T-cell (primary cell): Measurements from ENCODE around the gene GPR137. TPM values are rescaled to one million over a fixed set of nuclear protein-coding genes. Genes with fewer than 3 reads are reported as not detected.

Experiments
- ATAC-seq, 4 experiments: fragments of 200-7000 bp in 3 of 4; fragments of 150-1000 bp in 1 of 4; cut with Tn5 transposase; replicated peaks in 1 of 4; 1 replicate in 3 of 4; 2 replicates in 1 of 4; pipeline ENCODE4 v1.10.0; 2021; ENCODE audit warnings: moderate library complexity in 3 of 4, mild to moderate bottlenecking in 2 of 4, moderate number of reproducible peaks in 1 of 4
- CTCF ChIA-PET, 2 donors: fragments of 300-600 bp; sonication (Branson Sonifier 250); formaldehyde crosslinking; loops; one replicate each; lab custom pipeline; 2022; ENCODE audit warnings: antibody characterized with exemption in 2 of 2; lab: Charles Lee
- POLR2A ChIA-PET, 2 donors: fragments of 300-600 bp; sonication (Branson Sonifier 250); formaldehyde crosslinking; loops; one replicate each; lab custom pipeline; 2022; ENCODE audit warnings: antibody characterized with exemption in 2 of 2; lab: Charles Lee
- DNase-seq, 35 experiments: peaks; one replicate each; pipeline versions ENCODE4 v3.0.0 to v3.0.0-alpha.2; 2013 to 2023
- H3K27ac ChIP-seq: one replicate; pipeline ENCODE4 v1.5.1; 2013; ENCODE audit warnings: low read length
- H3K27me3 ChIP-seq, 2 experiments: replicated peaks in 1 of 2; 1 replicate in 1 of 2; 2 replicates in 1 of 2; pipeline versions ENCODE4 v1.6.1 to v1.7.0; 2013; ENCODE audit warnings: low read length in 1 of 2, mixed read lengths in 1 of 2; ENCODE audit not compliant: control insufficient read depth in 2 of 2, insufficient read depth in 2 of 2; ENCODE audit errors: extremely low read depth in 1 of 2
- H3K36me3 ChIP-seq, 2 donors: 1 replicate in 1 of 2; 2 replicates in 1 of 2; pipeline versions ENCODE4 v1.6.1 to v1.7.0; 2013; ENCODE audit warnings: low read length in 1 of 2; ENCODE audit not compliant: control insufficient read depth in 2 of 2, insufficient read depth in 1 of 2; ENCODE audit errors: extremely low read depth in 1 of 2
- H3K4me1 ChIP-seq, 2 experiments: 1 replicate in 1 of 2; 2 replicates in 1 of 2; pipeline versions ENCODE4 v1.6.1 to v1.7.0; 2013; ENCODE audit warnings: low read length in 2 of 2, mixed read lengths in 1 of 2; ENCODE audit not compliant: insufficient read depth in 2 of 2, control insufficient read depth in 1 of 2; ENCODE audit errors: extremely low read depth in 1 of 2
- H3K4me3 ChIP-seq, 2 donors: 1 replicate in 1 of 2; 2 replicates in 1 of 2; pipeline versions ENCODE4 v1.5.1 to v1.7.0; 2013; ENCODE audit warnings: mild to moderate bottlenecking in 2 of 2, low read length in 1 of 2, moderate library complexity in 1 of 2; ENCODE audit not compliant: control insufficient read depth in 1 of 2; ENCODE audit errors: extremely low read depth in 1 of 2
- H3K9me3 ChIP-seq: 2 replicates; pipeline ENCODE4 v1.7.0; 2013
- H3K27ac Mint-ChIP-seq, 2 donors: one replicate each; pipeline ENCODE4 v1.8.0; 2020 to 2021; ENCODE audit warnings: mild to moderate bottlenecking in 2 of 2, mixed read lengths in 2 of 2
- H3K27me3 Mint-ChIP-seq, 2 donors: one replicate each; pipeline ENCODE4 v1.8.0; 2021 to 2022; ENCODE audit warnings: mixed read lengths in 2 of 2
- H3K36me3 Mint-ChIP-seq: one replicate; pipeline ENCODE4 v1.8.0; 2021; ENCODE audit warnings: mixed read lengths
- H3K4me1 Mint-ChIP-seq, 3 donors: one replicate each; pipeline ENCODE4 v1.8.0; 2020 to 2022; ENCODE audit warnings: mixed read lengths in 3 of 3, mild to moderate bottlenecking in 1 of 3
- H3K4me3 Mint-ChIP-seq, 3 donors: one replicate each; pipeline ENCODE4 v1.8.0; 2020 to 2022; ENCODE audit warnings: mild to moderate bottlenecking in 3 of 3, mixed read lengths in 3 of 3, moderate library complexity in 3 of 3
- H3K9me3 Mint-ChIP-seq, 3 donors: one replicate each; pipeline ENCODE4 v1.8.0; 2020 to 2022; ENCODE audit warnings: mixed read lengths in 3 of 3
- WGBS: methylation state at CpG from one replicate; pipeline ENCODE4 v1.1.5; 2013; ENCODE audit warnings: missing lambda C conversion rate; ENCODE audit not compliant: insufficient coverage; 5-methylcytosine and 5-hydroxymethylcytosine counted together
- total RNA-seq, 35 experiments: library from RNA in 6 of 35; stranded (reverse) in 6 of 35; fragments of 120-200 nt in 1 of 35; gene quantifications; one replicate each; pipeline versions ENCODE4 v1.2.1 to v1.2.4 and lab custom pipeline; 2013 to 2026

Gene GPR137
- total RNA-seq, 5 donors from 2014 or later (not counting 1 experiment from before 2014, with no cell fraction given): 31.0 to 39.8 (median 34.2) TPM

DNA sequence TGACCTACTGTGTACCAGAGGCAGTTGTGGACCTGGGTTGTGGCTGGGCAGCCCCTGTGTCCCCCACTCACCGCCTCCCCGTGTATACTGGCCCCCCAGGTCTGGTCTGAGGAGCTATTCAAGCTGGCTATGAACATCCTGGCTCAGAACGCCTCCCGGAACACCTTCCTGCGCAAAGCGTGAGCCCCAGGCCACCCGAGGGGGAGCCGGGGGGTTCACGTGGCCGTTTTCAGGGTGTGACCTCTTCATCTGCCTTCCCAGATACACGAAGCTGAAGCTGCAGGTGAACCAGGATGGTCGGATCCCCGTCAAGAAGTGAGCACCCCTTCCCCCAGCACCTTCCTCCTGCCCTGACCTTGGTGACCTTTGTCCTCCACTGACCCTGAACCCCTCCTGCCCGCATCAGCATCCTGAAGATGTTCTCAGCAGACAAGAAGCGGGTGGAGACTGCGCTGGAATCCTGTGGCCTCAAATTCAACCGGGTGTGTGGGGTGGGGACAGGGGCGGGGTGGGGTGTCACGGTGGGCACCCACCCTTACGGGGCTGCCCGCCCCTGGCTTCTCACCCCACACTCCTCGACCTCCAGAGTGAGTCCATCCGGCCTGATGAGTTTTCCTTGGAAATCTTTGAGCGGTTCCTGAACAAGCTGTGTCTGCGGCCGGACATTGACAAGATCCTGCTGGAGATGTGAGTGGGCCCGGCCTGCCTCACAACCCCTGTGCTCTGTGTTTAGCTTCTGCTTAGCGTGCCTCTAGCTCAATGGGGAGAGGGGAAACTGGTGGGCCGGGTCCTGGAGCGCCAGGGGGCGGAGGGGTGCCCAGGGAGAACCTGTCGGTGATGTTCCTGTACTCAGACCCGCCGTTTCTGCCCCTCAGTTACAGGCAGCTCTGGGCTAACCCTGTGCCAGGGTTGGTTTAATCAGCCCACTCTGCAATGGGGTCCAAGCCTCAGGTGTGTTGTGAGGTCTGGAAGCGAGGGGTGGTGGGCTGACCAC lies 30.2 kb upstream of the GPR137 start:
- H3K27me3 Mint-ChIP-seq: no peaks in the 10 kb centered on the region
- peaks cover 5 to 31% of the 10 kb centered on the region in 2 experiments for H3K4me1 ChIP-seq
- ATAC-seq (no peak), DNase-seq (no peak)
- peaks cover 0 to 16% of the 10 kb centered on the region in 2 experiments for H3K27me3 ChIP-seq
- no peak overlapping the region for H3K4me3 ChIP-seq
- peaks cover 12% of the 10 kb centered on the region for H3K36me3 Mint-ChIP-seq
- H3K4me3 Mint-ChIP-seq: no peak overlapping the region
- H3K27ac Mint-ChIP-seq: no peak overlapping the region
- ChIA-PET POLR2A (no interaction called here), CTCF (interaction anchor here in 1 of 2 donors (0.5 kb wide), 1 partner anchor 276 kb away, joined by 4 read pairs; no protein-coding TSS in a partner anchor)
- peaks cover 6 to 7% of the 10 kb centered on the region in 2 donors for H3K36me3 ChIP-seq
- WGBS: 96% methylated on average over 16 of the region's 35 CpGs
- no peaks in the 10 kb centered on the region for H3K9me3 Mint-ChIP-seq
- no peaks in the 10 kb centered on the region for H3K9me3 ChIP-seq
- peaks cover 7 to 19% (median 12%) of the 10 kb centered on the region in 3 donors for H3K4me1 Mint-ChIP-seq
- H3K27ac ChIP-seq: no peak overlapping the region

- peaks cover 6 to 7% of the 10 kb centered on the region in 2 donors for H3K36me3 ChIP-seq
- ChIA-PET CTCF (interaction anchor here in 1 of 2 donors (0.5 kb wide), 1 partner anchor 277 kb away, joined by 4 read pairs; no protein-coding TSS in a partner anchor), POLR2A (no interaction called here)
- Mint-ChIP-seq H3K4me3 (no peak overlapping the region), H3K9me3 (no peaks in the 10 kb centered on the region), H3K27ac (no peak overlapping the region), H3K27me3 (no peaks in the 10 kb centered on the region), H3K4me1 (peaks cover 7 to 14% (median 9%) of the 10 kb centered on the region in 3 donors), H3K36me3 (peaks cover 12% of the 10 kb centered on the region)
- H3K27me3 ChIP-seq: peaks cover 0 to 9% of the 10 kb centered on the region in 2 experiments
- no peaks in the 10 kb centered on the region for H3K9me3 ChIP-seq
- DNase-seq: no peak
- no peak overlapping the region for H3K4me3 ChIP-seq
- WGBS: 98% methylated on average over 10 of the region's 15 CpGs
- H3K27ac ChIP-seq: no peak overlapping the region
- ATAC-seq: no peak
- H3K4me1 ChIP-seq: peaks cover 2 to 23% of the 10 kb centered on the region in 2 experiments
These were observed 29.3 kb upstream of the GPR137 start for GRCh38 chr11:64256300-64256699.

GRCh38 chr11:64258356-64258755 lies 27.3 kb upstream of the GPR137 start:
- POLR2A ChIA-PET: interaction anchor here in 1 of 2 donors (0.5 to 0.6 kb wide), 2 partner anchors 13 to 1585 kb away, joined by 3 to 4 read pairs; no protein-coding TSS in a partner anchor
- H3K9me3 Mint-ChIP-seq: no peaks in the 10 kb centered on the region
- CTCF ChIA-PET: interaction anchor here in 1 of 2 donors (0.7 kb wide), 1 partner anchor 10 kb away, joined by 3 read pairs; no protein-coding TSS in a partner anchor
- H3K4me1 Mint-ChIP-seq: peaks cover 0 to 9% (median under 1%) of the 10 kb centered on the region in 3 donors
- H3K4me3 Mint-ChIP-seq: no peak overlapping the region
- Histone ChIP-seq H3K4me3 (no peak overlapping the region), H3K4me1 (peaks cover 0 to 7% of the 10 kb centered on the region in 2 experiments), H3K9me3 (no peaks in the 10 kb centered on the region), H3K27ac (no peak overlapping the region), H3K27me3 (no peaks in the 10 kb centered on the region), H3K36me3 (peaks cover 6 to 7% of the 10 kb centered on the region in 2 donors)
- DNase-seq: no peak
- no peak for ATAC-seq
- peaks cover 14% of the 10 kb centered on the region for H3K36me3 Mint-ChIP-seq
- WGBS: 94% methylated on average over 24 of the region's 24 CpGs
- H3K27me3 Mint-ChIP-seq: no peaks in the 10 kb centered on the region
- no peak overlapping the region for H3K27ac Mint-ChIP-seq

DNA sequence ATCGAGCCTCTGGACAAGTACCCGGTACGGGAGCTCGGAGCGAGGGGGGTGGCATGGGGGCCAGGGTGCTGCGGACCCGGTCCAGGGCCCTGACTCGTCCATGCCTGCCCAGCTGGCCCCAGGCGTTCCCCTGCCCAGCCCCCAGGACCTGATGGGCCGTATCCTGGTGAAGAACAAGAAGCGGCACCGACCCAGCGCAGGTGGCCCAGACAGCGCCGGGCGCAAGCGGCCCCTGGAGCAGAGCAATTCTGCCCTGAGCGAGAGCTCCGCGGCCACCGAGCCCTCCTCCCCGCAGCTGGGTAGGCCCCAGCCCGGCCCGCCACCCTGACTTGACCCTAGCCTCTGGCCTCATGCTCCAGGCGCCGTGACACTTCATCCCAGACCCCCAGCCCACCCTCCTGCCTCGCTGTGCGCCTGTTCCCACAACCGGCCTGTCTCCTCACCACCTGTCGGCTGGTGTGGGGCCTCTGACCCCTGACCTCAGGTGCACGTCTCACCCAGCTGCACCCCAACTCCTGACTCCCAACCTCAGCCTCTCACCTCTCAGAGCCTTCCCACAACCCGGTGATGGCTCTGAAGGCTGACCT lies 26.6 kb upstream of the GPR137 start:
- H3K27me3 Mint-ChIP-seq: no peaks in the 10 kb centered on the region
- Histone ChIP-seq H3K36me3 (peaks cover 6 to 7% of the 10 kb centered on the region in 2 donors), H3K9me3 (no peaks in the 10 kb centered on the region), H3K4me1 (peaks cover 0 to 7% of the 10 kb centered on the region in 2 experiments), H3K4me3 (no peak overlapping the region), H3K27ac (no peak overlapping the region), H3K27me3 (no peaks in the 10 kb centered on the region)
- H3K27ac Mint-ChIP-seq: no peak overlapping the region
- POLR2A ChIA-PET: interaction anchor here in 1 of 2 donors (0.5 kb wide), 1 partner anchor 14 kb away, joined by 3 read pairs; no protein-coding TSS in a partner anchor
- ATAC-seq (no peak), DNase-seq (no peak)
- CTCF ChIA-PET: interaction anchor here in 1 of 2 donors (0.5 kb wide), 1 partner anchor 61 kb away, joined by 3 read pairs; no protein-coding TSS in a partner anchor
- WGBS: 91% methylated on average over 31 of the region's 32 CpGs
- peaks cover 14% of the 10 kb centered on the region for H3K36me3 Mint-ChIP-seq
- no peak overlapping the region for H3K4me3 Mint-ChIP-seq
- H3K4me1 Mint-ChIP-seq: peaks cover 0 to 9% (median 0%) of the 10 kb centered on the region in 3 donors
- no peaks in the 10 kb centered on the region for H3K9me3 Mint-ChIP-seq

- Histone ChIP-seq H3K27ac (no peak overlapping the region), H3K9me3 (no peaks in the 10 kb centered on the region), H3K36me3 (peaks cover 6 to 7% of the 10 kb centered on the region in 2 donors), H3K4me1 (peaks cover 0 to 7% of the 10 kb centered on the region in 2 experiments), H3K4me3 (no peak overlapping the region), H3K27me3 (no peaks in the 10 kb centered on the region)
- H3K4me1 Mint-ChIP-seq: peaks cover 0 to 9% (median 0%) of the 10 kb centered on the region in 3 donors
- 66% methylated on average over 3 of the region's 4 CpGs for WGBS
- ChIA-PET POLR2A (no interaction called here), CTCF (interaction anchor here in 1 of 2 donors (0.5 kb wide), 1 partner anchor 62 kb away, joined by 3 read pairs; no protein-coding TSS in a partner anchor)
- no peaks in the 10 kb centered on the region for H3K9me3 Mint-ChIP-seq
- no peaks in the 10 kb centered on the region for H3K27me3 Mint-ChIP-seq
- peaks cover 14% of the 10 kb centered on the region for H3K36me3 Mint-ChIP-seq
- no peak for ATAC-seq
- no peak overlapping the region for H3K27ac Mint-ChIP-seq
- DNase-seq: no peak
- no peak overlapping the region for H3K4me3 Mint-ChIP-seq
These were observed 26.0 kb upstream of the GPR137 start for GRCh38 chr11:64259533-64260067.
